Colonic mucosa (tissue), 4 donors: Measurements from ENCODE around the gene TTC28. TPM values are rescaled to one million over a fixed set of nuclear protein-coding genes. Genes with fewer than 3 reads are reported as not detected.

ENCODE experiments used
- DNase-seq: peaks from one replicate; pipeline ENCODE4 v3.0.0-alpha.2; 2020
- H3K27ac ChIP-seq: fragments of 200-600 bp; one replicate; pipeline ENCODE4 v1.8.0; 2021
- H3K27me3 ChIP-seq: fragments of 200-600 bp; one replicate; pipeline ENCODE4 v1.8.0; 2021
- H3K36me3 ChIP-seq: fragments of 200-600 bp; one replicate; pipeline ENCODE4 v1.8.0; 2021
- H3K4me1 ChIP-seq: fragments of 200-600 bp; one replicate; pipeline ENCODE4 v1.8.0; 2021; ENCODE audit warnings: mild to moderate bottlenecking
- H3K4me3 ChIP-seq: fragments of 200-600 bp; one replicate; pipeline ENCODE4 v1.8.0; 2021
- H3K9ac ChIP-seq, 2 donors: one replicate each; pipeline ENCODE4 v1.7.0; 2013; ENCODE audit warnings: control low read depth in 2 of 2, low read depth in 2 of 2, low read length in 2 of 2
- H3K9me3 ChIP-seq: fragments of 200-600 bp; one replicate; pipeline ENCODE4 v1.8.0; 2021
- intact Hi-C: fragments of 100-400 bp; cut with DNase I; formaldehyde crosslinking; loops from one replicate; pipeline ENCODE4 v1.14.1; 2022
- total RNA-seq, 2 donors: library from RNA; stranded (reverse); fragmentation: NEBNext Ultra II Directional in 1 of 2; extraction: Animal tissue kit (Norgen Biotek cat#: 25700) in 1 of 2; gene quantifications; one replicate each; pipeline ENCODE4 v1.2.1, GENCODE V29; 2021
- TF ChIP-seq, protein P1 (sequence below): fragments of 200-600 bp; IDR thresholded peaks from one replicate; pipeline ENCODE4 v1.8.0; 2022; ENCODE audit warnings: antibody characterized with exemption, mild to moderate bottlenecking
- donor health status: healthy.
- donor health status: DM: no; HTN: no; CAD: no.
- donor health status: DM: no; HTN: no; CAD: no.

TTC28 gene
- total RNA-seq, 2 donors from 2014 or later = 6.6 to 9.2 TPM

DNA sequence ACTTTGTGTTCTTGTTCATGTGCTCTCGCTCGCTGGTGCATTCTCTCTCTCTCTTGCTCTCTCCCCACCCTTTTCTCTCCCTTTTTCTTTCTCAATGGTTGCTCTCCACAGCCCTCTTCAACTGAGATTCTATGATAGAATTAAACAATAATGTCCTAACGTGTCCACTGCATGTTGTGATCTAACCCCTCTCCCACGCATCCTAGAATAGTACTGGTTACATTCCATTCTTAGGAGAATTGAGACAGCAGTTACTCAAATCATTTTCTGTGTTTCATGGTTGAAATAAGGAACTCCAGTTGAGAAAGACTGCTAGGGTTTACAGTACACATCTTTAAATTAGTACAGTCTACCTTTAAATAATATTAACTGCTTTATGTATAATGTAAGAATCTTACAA lies 442.5 kb downstream of the TTC28 start:
- intact Hi-C loops = no loop called here
- H3K36me3 ChIP-seq = no peaks in the 10 kb centered on the region
- TF ChIP-seq, protein P1, sequence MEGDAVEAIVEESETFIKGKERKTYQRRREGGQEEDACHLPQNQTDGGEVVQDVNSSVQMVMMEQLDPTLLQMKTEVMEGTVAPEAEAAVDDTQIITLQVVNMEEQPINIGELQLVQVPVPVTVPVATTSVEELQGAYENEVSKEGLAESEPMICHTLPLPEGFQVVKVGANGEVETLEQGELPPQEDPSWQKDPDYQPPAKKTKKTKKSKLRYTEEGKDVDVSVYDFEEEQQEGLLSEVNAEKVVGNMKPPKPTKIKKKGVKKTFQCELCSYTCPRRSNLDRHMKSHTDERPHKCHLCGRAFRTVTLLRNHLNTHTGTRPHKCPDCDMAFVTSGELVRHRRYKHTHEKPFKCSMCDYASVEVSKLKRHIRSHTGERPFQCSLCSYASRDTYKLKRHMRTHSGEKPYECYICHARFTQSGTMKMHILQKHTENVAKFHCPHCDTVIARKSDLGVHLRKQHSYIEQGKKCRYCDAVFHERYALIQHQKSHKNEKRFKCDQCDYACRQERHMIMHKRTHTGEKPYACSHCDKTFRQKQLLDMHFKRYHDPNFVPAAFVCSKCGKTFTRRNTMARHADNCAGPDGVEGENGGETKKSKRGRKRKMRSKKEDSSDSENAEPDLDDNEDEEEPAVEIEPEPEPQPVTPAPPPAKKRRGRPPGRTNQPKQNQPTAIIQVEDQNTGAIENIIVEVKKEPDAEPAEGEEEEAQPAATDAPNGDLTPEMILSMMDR = no peak
- no peaks in the 10 kb centered on the region for H3K4me1 ChIP-seq
- no peak for DNase-seq
- no peak overlapping the region for H3K4me3 ChIP-seq
- no peak overlapping the region for H3K9ac ChIP-seq
- no peaks in the 10 kb centered on the region for H3K9me3 ChIP-seq
- H3K27me3 ChIP-seq = no peaks in the 10 kb centered on the region
- no peak overlapping the region for H3K27ac ChIP-seq

DNA sequence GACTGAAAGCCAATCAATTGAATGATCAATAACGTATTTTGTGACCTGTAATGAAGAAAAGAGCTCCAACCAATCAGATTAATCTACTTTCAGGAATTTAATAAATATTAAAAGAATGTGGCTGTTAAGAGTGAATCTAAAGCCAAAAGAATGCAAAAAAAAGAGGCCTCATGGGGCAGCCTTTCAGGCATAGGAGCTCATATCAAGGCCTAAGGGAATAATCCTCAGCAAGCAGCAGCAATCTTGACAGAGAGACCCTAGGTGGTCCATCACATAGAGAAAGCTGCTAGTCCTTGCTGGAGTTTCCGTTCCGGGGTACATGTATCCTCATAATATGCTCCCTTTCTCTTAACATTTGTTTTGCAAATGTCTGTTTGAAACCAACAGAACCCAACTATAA lies 447.4 kb downstream of the TTC28 start:
- intact Hi-C loops = no loop called here
- Histone ChIP-seq H3K36me3 (no peaks in the 10 kb centered on the region), H3K4me1 (no peaks in the 10 kb centered on the region), H3K4me3 (no peak overlapping the region), H3K27ac (no peak overlapping the region), H3K9ac (no peak overlapping the region), H3K27me3 (no peaks in the 10 kb centered on the region), H3K9me3 (no peaks in the 10 kb centered on the region)
- DNase-seq = no peak
- TF ChIP-seq, protein P1 = no peak

DNA sequence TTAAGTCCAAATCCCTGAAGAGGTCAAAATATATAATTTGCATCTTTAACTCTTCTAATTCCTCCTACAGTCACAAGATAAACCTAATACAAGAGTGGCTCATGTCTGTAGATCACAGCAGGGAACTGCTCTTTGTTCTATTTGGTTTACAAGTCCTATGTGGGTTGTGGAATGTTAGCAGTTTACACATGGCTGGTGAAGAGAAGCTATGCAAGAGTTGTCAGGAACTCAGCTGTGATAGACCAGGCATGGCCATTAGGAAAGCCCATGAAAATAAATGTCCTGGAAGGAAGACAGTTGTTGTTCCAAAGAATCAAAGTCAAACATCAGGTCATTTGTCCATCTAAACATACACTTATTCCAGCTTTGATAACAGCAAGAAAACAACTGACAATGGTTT lies 448.2 kb downstream of the TTC28 start:
- Histone ChIP-seq H3K4me3 (no peak overlapping the region), H3K9me3 (no peaks in the 10 kb centered on the region), H3K36me3 (no peaks in the 10 kb centered on the region), H3K9ac (no peak overlapping the region), H3K27me3 (no peaks in the 10 kb centered on the region), H3K27ac (no peak overlapping the region), H3K4me1 (no peaks in the 10 kb centered on the region)
- intact Hi-C loops = no loop called here
- TF ChIP-seq, protein P1 = no peak
- DNase-seq = no peak

DNA sequence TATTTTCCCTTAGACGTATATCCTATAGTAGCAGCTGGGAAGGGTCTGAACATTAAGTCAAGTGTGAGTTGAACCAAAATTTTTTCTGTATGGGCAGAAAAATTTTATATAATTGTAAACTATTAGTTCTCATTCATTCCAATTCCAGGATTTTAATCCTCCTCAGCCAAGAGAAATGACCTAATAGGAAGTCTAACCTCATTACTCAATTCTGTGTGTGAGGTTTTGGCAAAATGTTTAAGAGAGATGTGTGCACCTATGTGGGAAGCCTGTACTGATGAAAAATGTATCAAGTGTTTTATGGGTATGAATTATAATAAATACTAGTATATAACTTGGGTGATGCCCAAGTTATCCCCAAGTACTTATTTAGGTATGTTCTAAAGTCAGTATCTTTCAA lies 449.0 kb downstream of the TTC28 start:
- intact Hi-C loops = no loop called here
- TF ChIP-seq, protein P1 = no peak
- Histone ChIP-seq H3K9me3 (no peaks in the 10 kb centered on the region), H3K27ac (no peak overlapping the region), H3K4me3 (no peak overlapping the region), H3K9ac (no peak overlapping the region), H3K27me3 (no peaks in the 10 kb centered on the region), H3K4me1 (no peaks in the 10 kb centered on the region), H3K36me3 (no peaks in the 10 kb centered on the region)
- DNase-seq = no peak

DNA sequence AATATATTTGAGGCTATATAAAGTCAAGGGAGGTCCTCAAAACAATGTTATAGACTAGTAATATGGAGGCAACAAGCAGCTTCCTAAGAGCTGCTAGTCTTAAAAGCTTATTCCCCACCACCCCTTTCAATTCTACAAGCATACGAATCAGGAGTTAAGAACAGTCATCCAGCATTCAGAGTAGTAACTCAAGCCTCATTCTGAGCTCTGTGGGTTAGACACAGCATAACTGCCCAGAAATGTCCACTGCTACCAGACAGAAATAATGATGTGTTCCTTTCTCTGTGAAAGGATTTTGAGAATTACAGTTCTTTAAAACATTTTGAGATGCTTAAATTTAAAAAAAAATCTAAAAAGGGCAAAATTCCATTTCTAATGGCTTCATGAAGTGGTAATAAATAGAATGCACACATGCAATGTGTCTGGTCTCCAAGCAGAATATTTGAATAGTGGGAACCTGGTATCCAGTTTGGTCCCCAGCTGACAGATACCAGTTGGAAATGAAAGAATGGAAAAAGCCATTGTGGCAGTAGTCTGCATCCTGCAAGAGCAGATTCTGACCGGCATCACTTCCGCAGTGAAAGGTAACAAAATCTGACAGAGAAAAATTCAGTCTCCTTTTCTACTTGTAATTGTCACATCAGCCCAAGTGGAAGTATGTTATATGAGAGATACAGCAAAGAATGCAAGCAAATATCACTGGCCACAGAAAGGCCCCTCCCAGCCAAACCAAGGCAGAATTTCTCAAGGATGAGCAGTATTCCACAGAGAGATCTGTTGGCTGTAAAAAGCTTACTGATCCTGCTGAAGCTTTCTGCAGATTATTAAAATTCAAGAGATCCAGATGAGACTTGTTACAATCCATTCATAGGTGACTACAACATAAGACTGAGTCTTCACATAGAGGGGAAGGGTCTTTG lies 449.8 kb downstream of the TTC28 start:
- no peak overlapping the region for H3K27ac ChIP-seq
- no peaks in the 10 kb centered on the region for H3K36me3 ChIP-seq
- TF ChIP-seq, protein P1 = no peak
- no peaks in the 10 kb centered on the region for H3K9me3 ChIP-seq
- DNase-seq = no peak
- H3K9ac ChIP-seq = no peak overlapping the region
- H3K4me3 ChIP-seq = no peak overlapping the region
- H3K4me1 ChIP-seq = no peaks in the 10 kb centered on the region
- intact Hi-C loops = no loop called here
- H3K27me3 ChIP-seq = no peaks in the 10 kb centered on the region
